ENCODE data around the gene YIPF2.
"Not testable (repeated sequence)": the region's sequence is repeated elsewhere in the genome, so short reads cannot be mapped to it uniquely, and the experiment has no call there.

YIPF2 gene

DNA sequence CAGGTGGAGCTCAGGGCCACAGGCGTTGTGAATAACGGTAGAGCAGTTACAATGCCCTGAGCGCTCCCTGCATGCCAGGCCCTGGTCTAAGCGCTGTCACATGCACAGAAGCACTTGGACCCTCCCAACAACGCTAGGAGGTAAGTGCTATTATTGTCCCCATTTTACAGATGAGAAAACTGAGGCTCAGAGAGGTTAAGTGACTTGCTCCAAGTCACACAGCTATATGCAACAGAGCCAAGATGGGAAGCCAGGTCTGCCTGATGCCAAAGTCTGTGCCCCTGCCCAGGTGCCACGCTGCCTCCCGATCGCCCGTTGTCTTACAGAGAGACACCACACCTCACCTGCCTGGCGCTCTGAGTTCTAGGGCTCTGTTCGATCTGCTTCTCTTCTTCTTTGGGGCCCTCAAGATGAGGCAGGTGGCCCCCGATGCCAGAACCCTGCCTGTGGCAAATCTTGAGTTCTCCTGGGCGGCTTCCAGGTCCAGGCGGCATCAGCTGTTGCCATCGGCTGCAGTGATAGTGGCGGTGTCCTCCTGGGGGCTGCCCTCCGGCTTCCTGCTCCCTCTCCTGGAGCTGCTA lies 20.0 kb downstream of the YIPF2 start:
- DNase-seq = no peak

DNA sequence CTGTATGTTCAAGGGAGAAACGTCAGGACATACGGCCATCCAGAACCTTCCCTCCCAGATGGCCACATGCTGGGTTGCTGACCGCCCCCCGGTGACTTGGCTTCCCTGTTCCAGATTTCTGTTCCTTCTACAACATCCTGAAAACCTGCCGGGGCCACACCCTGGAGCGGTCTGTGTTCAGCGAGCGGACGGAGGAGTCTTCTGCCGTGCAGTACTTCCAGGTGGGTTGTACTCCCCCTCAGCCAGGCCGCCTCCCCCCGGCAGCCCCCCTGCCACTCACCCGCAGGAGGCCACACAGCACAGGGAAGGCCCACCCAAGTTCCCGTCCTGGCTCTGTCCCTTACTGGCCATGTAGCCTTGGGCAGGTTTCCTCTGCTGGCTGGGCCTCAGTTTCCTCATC lies 20.5 kb downstream of the YIPF2 start:
- no peak for DNase-seq

DNA sequence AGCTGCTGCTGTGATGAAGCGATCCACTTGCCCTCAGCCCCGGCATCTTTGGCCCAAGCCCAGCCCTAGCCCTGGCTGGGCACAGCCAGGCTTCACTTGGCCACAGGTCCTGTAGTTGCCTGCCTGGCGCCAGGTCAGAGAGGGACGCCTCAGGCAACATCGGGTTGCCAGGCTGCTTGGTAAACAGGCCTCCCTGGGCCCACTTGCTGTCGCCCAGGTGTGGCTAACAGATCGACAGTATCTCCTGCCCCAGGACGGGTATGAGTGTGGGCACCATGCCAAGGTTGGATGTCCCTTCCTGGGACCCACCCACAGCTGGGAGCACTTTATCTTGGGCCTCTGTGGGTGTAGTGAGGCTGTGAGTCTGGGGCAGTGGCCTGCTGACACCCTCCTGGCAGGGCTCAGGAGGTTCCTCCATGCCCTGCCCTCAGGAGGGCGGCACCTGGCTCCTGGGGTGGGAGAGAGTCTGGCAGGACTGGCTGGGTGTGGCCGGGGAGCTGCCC lies 29.2 kb downstream of the YIPF2 start:
- DNase-seq = no peak

DNA sequence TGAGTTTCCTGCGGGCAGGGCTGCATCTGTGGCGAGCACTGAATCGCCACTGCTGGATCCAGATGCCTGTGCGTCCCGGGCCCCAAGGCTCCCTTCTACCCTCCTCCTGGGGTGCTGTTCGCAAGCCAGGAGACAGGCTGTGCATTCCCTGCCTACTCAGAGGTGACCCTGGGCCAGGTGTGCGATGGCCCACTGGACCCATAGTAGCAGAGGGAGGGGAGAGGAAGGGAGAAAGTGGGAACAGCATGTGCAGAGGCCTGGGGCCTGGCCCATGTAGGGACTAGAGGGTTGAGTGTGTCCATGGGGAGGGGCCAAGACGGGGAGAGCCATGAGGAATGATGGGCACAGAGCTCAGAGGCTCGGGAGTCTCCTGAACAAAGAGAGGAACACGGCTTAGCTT lies 29.8 kb downstream of the YIPF2 start:
- no peak for DNase-seq

DNA sequence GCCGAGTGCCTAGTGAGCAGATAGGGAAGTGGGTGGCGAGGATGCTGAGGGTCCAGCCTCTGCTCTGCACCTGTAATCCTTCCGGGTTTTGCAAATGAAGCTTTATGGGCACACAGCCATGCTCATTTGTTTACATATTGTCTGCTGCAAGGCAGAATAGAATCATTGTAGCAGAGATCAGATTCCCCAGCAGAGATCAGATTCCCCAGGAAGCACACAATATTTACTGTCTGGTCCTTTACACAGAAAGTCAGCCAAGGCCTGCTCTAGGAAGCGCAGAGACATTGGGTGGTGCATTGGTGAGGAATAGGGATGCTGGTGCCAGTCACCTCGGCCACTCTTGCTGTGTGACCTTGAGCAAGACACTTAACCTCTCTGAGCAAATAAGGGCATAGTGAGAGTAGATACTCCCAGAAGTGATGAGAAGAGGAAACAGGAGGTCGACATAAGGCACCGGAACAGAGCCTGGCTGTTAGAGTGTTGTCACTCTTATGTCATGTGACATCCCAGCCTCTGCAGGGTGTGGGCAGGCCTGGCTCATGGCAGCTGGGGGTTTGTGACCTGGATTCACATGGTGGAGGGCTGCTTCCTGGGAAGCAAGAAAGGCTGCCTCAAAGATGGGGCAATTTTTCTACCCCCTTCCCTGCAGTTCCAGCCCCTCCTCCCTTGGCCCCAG lies 31.4 kb downstream of the YIPF2 start:
- DNase-seq = peak; percentile 89

DNA sequence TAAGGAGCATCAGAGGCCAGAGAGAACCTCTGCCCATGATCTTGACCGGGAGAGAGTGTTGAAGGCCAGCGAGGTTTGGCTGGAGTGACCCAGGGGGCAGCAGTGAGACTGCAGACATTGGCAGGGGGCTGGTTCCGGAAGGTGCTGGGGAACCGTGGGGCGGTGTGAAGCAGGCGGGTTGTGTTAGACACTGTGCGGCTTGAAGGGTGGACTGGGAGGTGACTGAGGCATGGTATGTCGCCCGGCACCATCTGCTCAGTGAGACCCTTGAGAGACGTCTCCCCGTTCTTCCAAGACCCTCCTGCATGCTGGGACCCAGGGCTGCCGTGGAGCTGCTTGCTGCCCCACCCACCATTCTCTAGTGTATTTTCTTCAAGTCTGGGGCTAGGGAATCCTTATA lies 32.5 kb downstream of the YIPF2 start:
- no peak for DNase-seq

DNA sequence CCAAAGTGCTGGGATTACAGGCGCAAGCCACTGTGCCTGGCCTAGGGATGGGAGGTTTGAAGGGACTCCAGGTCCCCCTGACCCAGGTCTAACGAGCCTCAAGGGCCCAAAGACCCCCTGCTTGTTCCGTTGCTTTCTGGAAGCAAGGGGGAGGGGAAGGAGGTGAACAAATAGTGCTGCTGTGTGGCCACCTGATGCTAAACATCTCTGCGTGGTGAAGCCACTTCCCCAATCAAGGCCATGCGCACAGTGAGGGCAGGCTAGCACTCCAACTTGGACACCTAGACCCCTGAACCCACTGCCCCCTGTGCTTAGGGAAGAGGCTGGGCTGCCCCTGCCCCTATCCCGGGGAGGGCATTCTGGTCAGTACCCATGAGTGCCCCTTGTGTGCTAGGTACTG lies 33.1 kb downstream of the YIPF2 start:
- no peak for DNase-seq

DNA sequence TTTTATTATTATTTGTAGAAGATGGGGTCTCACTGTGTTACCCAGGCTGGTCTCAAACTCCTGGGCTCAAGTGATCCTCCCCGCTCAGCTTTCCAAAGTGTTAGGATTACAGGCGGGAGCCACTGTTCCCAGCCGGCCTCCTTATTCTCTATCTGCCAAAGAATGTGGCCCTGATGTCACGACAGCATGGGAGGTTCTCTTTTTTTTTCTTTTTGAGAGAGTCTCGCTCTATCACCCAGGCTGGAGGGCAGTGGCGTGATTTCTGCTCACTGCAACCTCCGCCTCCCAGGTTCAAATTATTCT lies 33.6 kb downstream of the YIPF2 start:
- no peak for DNase-seq

DNA sequence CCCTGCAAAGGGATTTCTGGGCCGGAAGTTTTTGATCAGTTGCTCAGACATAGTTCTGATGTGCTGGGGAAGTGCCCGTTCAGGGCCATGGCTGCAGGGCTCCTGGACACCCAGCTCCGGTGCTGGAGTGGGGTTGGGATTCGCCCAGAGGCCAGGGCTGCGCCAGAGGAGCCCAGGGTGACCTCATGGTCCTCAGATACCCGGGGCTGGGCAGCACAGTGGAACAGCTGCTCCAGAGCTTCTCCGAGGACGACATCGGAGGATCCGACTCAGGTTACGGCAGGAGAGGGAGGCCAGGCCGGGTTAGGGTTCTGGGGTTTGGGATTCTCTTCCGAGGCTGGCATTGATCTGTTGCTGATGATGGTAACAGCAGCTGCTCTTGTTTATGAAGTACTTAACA lies 36.2 kb downstream of the YIPF2 start:
- peak; percentile 87 for DNase-seq

DNA sequence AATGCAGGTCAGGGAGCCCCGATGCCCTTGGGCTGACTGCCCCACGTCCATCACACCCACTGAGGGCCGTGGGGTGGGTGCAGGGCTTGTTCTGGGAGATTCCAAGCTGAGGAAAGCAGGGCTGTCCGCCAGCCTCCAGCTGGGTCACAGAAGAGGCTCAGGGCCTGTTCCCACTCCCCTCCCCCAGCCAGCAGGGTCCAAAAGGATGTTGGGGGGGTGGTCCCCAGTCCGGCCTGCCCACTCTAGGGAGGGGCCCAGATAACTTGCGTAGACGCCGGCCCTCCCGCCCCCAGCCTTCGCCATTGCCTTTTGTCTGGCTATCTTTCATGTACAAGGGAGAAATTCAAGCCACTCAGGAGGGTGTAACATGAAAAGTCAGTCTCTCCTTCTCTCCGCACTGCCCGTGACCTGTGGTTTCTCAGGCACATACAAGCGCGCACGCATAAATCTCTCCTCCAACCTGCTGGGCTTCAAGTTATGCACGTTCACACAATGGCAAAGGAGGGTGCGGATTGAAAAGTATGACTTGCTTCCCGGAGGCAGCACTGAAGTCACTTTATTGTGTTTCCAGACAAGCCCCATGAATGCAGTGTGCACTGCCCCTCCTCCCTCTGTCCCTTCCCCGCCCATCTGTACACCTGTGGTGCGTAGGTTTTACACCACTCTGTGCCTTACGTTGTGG lies 36.9 kb downstream of the YIPF2 start:
- DNase-seq = peak; percentile 68

DNA sequence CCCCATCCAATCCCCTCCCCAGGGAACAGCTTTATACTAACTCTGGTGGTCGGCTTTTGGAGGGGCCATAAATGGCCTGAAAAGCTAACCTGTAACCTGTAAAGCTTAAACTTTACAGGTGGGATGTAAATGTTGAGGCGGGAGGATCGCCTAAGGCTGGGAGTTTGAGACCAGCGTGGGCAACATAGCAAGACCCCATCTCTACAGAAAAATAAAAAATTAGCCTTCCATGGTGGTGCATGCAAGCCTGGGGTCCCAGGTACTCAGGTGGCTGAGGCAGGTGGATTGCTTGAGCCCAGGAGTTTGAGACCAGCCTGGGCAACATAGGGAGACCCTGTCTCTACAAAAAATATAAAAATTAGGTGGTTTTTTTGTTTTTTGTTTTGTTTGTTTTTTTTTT lies 38.6 kb downstream of the YIPF2 start:
- no peak for DNase-seq

DNA sequence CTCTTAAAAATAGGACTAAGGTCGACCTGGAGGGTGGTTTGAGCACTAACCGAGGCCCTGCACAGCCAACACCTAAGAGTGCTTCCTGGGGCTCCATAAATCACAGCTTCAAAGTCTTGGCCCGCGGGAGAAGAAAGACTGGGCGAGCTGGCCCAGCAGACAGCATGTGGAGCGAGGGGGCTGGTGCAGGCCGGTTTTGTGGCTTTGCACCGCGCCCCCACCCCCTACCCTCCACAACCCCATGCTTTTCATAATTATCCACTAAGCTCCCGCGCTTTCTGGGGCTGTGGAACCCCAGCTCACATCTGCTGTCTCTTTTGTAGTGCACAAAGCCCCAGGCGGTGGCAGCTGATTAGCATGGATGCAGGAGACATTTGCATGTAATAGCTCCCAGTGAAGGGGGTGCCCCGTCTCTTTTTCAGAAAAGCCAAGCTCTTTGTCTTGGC lies 40.0 kb downstream of the YIPF2 start:
- peak; percentile 59 for DNase-seq

DNA sequence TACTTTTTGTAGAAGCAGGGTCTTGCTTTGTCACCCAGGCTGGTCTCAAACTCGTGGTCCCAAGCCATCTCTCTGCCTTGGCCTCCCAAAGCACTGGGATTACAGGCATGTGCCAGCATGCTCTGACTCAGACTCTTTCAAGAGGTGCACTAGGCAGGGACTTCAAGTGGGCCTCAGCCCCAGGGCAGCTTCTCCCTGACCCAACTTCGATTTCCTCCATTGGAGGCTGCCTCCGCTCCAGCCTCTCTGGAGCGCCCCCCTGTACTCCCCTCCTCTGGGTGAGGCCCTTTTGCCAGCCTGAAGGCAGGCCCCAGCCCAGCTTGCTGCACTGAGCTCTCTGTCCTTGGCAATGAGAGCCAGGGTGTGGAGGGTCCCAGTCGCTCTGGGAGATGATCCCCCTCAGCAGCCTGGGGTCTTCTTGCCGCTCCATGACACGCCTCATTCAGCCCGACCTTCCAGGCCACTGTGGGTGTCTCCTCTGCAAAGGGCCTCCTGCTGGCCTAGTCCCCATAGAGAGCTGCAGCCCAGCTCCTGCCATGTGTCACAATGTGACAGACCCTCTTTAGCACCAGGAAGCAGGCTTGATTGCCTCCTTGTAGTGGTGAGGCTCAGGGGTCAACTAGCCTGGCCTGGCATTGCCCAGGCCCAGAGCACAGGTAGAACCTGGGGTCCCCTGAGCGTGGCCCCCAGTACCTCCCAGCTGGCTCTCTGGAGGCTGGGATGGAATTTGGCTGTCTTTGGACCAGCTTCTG lies 40.6 kb downstream of the YIPF2 start:
- DNase-seq = no peak

DNA sequence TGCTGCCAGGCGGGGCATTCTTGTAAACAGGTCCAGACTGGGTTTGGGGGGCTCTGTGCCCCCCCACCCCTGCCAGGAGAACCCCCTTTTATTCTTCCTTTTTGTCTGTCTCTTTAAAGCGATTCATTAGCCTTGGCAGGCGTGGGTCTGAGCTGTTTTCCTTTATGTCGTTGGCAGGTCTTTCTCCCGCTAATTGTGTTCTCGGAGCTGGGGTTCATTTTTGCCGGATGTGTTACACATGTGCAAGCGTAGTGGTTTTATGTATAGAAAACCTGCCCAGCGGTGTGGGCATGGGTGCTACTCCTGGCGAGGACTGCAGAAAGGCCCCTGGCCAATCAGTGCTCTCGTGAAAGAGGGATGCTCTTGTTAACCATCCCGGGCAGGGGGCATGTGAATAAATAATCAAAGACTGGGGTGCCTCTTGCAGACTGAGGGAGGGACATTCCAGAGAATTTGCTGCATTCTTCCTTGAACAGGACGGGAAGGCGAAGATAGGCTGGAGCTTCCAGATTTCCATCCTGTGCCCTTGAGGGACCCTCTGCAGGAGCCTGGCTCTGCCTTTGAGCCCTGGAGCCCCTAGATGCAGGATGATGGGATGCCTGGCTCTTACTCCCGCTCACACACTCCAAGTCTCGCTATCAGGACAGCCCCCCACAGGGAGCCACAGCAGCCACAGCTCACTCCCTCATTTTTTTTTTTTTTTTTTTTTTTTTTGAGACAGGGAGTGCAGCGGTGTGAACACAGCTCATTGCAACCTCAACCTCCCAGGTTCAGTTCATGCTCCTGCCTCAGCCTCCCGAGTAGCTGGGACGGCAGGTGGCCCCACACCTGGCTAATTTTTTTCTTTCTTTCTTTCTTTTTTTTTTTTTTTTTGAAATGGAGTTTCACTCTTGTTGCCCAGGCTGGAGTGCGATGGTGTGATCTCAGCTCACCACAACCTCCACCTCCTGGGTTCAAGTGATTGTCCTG lies 43.0 kb downstream of the YIPF2 start:
- peak; percentile 22 for DNase-seq

DNA sequence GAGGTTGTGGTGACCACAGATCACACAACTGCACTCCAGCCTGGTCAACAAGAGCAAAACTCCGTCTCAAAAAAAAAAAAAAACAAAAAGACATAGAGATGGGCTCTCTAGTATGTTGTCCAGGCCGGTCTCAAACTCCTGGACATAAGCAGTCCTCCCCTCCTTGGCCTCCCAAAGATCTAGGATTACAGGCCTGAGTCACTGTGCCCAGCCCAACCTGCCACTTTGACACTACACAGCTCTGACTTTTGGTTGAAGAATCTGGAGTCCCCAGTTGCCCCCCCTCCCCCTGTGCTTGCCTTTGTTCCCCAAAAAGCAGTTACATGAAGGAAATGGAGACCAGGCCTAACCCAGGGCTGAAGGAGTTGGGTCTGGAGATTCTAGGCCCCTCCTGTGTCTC lies 44.2 kb downstream of the YIPF2 start:
- DNase-seq = no peak

DNA sequence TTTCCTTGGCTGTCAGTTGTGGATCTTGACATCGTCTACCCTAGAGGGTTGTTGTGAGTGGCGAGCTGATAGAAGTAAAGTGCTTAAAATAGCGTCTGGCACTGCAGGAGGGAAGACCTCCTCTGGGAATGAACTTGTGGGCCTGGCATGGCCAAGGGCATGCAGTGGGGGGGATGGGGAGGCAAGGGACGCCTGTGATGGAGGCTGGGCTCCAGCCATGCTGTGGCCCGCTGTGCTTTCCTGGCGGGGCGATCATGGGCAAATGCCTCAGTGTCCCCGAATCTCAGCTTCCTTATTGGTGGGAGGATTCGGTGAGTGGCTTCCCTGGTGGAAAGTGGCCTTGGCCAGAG lies 46.4 kb downstream of the YIPF2 start:
- DNase-seq = no peak

DNA sequence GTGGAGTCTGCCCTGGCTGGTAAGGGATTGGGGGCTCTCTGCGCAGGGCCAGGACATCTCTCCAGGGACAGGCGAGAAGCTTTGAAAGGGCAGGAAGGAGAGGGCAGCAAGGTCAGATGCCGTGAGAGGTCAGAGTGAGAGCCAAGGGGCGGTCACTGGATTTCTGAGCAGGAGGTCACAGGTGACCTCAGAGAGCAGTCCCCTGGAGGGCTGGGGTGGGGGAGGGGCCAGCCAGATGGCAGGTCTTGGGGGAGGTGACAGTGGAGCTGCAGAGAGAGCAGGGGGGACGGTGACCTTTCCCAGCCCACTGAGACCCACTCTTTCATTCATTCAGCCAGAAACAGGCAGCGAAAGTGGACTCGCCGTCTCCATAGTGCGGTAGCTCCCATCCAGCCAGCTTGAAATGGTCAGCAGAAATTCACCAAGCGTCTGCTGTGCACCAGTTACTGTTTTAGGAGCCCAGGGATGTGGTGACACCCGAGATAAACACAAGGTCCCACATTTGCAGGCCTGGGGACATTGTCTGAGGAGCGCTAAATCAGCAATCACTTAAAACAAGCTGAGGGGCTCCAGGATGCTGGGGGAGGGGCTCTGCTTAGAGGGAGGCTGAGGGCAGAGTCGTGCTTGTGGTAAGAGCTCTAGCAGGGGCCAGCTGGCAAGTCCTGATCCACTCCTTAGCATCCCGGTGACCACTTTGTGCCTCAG lies 46.9 kb downstream of the YIPF2 start:
- no peak for DNase-seq

DNA sequence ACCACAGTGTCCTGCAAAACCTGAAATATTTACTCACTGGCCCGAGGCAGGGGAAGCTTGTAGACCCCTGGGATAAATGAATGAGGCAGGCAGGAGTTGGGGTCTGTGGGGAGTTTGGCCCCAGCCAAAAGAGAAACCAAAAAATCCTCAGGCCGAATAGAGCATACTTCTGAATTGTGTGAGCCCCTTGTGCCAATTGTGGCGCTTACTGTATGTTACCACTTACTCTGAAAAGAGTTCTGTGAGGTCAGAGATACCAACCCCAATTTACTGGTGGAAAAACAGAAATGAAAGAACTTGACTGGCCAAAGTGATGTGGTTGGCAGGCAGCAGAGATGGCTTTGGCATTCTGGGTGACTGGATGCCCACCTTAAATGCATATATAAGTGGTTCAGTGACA lies 50.2 kb downstream of the YIPF2 start:
- DNase-seq = no peak

DNA sequence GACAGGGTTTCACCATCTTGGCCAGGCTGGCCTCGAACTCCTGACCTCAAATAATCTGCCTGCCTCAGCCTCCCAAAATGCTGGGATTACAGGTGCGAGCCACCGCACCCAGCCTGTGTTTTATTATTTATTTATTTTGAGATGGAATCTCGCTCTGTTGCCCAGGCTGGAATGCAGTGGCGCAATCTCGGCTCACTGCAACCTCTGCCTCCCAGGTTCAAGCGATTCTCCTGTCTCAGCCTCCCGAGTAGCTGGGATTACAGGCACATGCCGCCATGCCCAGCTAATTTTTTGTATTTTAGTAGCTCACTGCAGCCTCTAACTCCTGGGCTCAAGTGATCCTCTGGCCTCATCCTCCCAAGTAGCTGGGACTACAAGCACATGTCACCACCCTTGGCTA lies 50.8 kb downstream of the YIPF2 start:
- not testable (repeated sequence) for DNase-seq

DNA sequence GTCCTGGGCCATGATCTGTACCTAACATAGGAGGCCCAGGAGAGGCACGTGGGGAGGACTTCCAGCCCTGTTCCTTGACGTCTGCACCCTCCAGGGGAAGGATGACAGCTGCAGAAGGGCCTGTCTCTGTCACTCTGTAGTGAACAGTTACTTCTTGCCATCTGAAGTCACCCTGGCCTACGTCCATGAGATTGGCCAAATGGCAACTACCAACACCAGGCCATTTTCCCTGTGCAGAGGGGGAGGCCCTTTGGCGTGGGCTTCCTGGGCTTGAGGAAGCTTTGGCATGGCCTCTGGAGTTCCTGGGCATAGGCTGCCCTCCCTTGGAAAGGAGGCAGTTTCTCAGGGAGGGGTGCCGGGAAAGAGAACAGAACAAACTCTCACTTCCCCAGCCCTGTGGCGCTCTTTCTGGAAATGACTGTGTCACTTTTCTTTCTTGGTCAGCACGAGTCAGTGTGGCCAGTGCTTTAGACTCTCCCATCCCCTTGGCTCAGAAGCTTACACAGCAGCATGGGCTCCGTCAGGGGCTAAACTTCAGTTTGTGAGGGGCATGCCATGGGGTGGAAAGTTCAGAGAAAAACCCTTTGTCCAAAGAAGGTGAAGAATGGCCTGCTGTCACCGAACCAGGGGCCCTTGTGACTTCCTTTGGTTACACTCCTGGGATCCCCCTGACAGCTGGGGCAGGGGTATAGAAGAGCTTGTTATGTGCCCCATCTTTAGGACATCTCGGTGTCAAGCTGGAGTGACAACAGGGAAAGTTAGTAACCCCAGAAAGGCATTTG lies 51.8 kb downstream of the YIPF2 start:
- DNase-seq = no peak

DNA sequence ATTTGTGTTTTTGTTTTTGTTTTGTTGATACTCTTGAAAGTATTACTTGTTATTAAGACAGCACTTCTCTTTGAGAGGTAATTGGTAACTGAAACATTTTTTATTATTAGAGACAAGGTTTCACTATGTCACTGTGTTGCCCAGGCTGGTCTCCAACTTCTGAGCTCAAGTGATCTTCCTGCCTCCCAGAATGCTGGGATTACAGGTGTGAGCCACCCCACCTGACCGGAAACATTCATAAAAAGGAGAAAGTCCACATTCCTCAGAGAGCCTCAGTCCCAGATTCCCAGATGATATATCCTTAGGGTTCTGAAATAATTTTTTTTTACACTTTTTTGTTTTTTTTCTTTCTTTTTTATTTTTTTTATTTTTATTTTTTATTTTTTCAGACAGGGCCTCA lies 54.4 kb downstream of the YIPF2 start:
- no peak for DNase-seq

Data from NCI-H2171 treated with DMSO at 0.1 percent for 48 hours (cell line).